DMS153 treated with DMSO at 0.1 percent for 48 hours (cell line): ENCODE results near the gene PLEKHO2.

Experiments
- DNase-seq: peaks from one replicate; lab custom pipeline; 2025; ENCODE audit not compliant: unreplicated experiment; lab: John Stamatoyannopoulos, UW

Gene PLEKHO2

GRCh38 chr15:64825431-64826294 lies 16.1 kb upstream of the PLEKHO2 start, which contains the start of gene PIF1:
TSS of gene PIF1 (minus strand) at chr15:64825647. CDS start at chr15:64824335, 1,312 bp downstream.
- DNase-seq = peak; percentile 76

GRCh38 chr15:64828985-64829384 lies 12.7 kb upstream of the PLEKHO2 start:
- DNase-seq = no peak

- DNase-seq = no peak
Measured at GRCh38 chr15:64833690-64834089, 8.0 kb upstream of the PLEKHO2 start.

GRCh38 chr15:64836023-64836536 lies 5.6 kb upstream of the PLEKHO2 start:
- no peak for DNase-seq

- no peak for DNase-seq
Measured at GRCh38 chr15:64837502-64837901, 4.2 kb upstream of the PLEKHO2 start.

- no peak for DNase-seq
Measured at GRCh38 chr15:64841060-64841343, 713 bp upstream of the PLEKHO2 start.

- DNase-seq = no peak
Measured at GRCh38 chr15:64842096-64842939, 603 bp downstream of the PLEKHO2 start.

GRCh38 chr15:64842986-64843561 lies 1.4 kb downstream of the PLEKHO2 start:
- DNase-seq = no peak

GRCh38 chr15:64843991-64844390 lies 2.3 kb downstream of the PLEKHO2 start:
- no peak for DNase-seq

- DNase-seq = no peak
Measured at GRCh38 chr15:64844576-64845145, 2.9 kb downstream of the PLEKHO2 start.

- no peak for DNase-seq
Measured at GRCh38 chr15:64845183-64845611, 3.5 kb downstream of the PLEKHO2 start.

GRCh38 chr15:64845831-64846595 lies 4.3 kb downstream of the PLEKHO2 start:
- no peak for DNase-seq

- DNase-seq = no peak
Measured at GRCh38 chr15:64847016-64847415, 5.3 kb downstream of the PLEKHO2 start.

- DNase-seq = no peak
Measured at GRCh38 chr15:64847448-64847847, 5.7 kb downstream of the PLEKHO2 start.

GRCh38 chr15:64847876-64848716 lies 6.4 kb downstream of the PLEKHO2 start:
- DNase-seq = no peak

GRCh38 chr15:64850778-64851502 lies 9.2 kb downstream of the PLEKHO2 start:
- DNase-seq = no peak

- no peak for DNase-seq
Measured at GRCh38 chr15:64851503-64851840, 9.8 kb downstream of the PLEKHO2 start.

- no peak for DNase-seq
Measured at GRCh38 chr15:64854041-64854440, 12.3 kb downstream of the PLEKHO2 start.

- DNase-seq = no peak
Measured at GRCh38 chr15:64854526-64854925, 12.8 kb downstream of the PLEKHO2 start.
